GM12892 (cell line): ENCODE measurements around the gene MARCO.
"Not testable (repeated sequence)": the region's sequence is repeated elsewhere in the genome, so short reads cannot be mapped to it uniquely, and the experiment has no call there.

Source experiments
- DNase-seq: peaks from one replicate; pipeline ENCODE4 v3.0.0; 2011; ENCODE audit not compliant: insufficient read length
- FAIRE-seq: peaks from 2 replicates; lab custom pipeline; 2011; peaks lifted over from hg19 to GRCh38; lab: Jason Lieb, UNC
- POLR2A ChIP-seq: IDR thresholded peaks from 2 replicates; pipeline ENCODE4 v1.6.1; 2011; ENCODE audit warnings: low read depth, low read length, control low read depth
- POLR2AphosphoS5 ChIP-seq: IDR thresholded peaks from 2 replicates; pipeline ENCODE4 v1.6.1; 2011; ENCODE audit warnings: low read depth, low read length, control low read depth
- TAF1 ChIP-seq: IDR thresholded peaks from 2 replicates; pipeline ENCODE4 v1.6.1; 2011; ENCODE audit warnings: low read depth, mild to moderate bottlenecking, control low read depth, low read length, borderline replicate concordance

The MARCO gene

DNA sequence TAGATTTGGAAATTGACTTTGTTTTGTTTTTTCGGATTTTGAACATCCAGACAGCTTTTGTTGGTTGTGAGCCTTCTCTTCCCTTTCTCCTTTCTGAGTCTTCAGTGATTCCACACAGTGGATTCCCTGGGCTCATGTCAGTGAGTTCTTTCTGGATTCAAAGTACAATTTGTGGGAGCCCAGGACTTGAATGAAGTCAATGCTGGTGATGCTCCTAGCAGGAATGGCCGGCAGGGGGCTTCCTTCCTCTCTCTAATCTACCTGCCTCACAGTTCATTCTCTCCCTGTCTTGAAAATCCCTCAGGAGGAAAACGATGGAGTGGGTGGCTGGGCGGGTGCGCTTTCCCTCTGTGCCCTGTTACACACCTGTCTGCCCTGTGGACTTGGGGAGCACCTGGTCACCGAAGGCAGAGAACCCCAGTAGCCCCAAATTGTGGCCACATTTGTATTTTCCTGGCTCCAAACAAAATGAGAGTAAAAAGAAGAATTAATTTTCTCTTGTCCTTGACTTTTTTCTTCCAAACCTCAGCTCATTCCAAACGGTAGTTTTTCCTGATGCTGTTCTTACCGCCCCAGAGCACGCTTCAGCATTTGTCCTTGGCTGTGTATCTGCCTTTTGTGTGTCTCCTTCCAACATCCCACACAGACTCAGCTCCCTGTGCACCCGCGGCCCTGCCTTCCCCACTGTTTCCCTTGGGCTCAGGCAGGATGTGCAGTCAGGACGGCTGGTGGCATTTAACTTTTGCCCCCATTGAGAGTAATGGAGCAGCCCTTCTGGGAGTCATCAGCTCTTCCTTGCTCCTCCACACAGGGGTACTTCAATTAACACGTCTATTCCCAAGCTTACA lies 86.6 kb downstream of the MARCO start:
- DNase-seq, result no peak
- TF ChIP-seq TAF1 (no peak), POLR2A (no peak), POLR2AphosphoS5 (no peak)
- FAIRE-seq, result no peak

DNA sequence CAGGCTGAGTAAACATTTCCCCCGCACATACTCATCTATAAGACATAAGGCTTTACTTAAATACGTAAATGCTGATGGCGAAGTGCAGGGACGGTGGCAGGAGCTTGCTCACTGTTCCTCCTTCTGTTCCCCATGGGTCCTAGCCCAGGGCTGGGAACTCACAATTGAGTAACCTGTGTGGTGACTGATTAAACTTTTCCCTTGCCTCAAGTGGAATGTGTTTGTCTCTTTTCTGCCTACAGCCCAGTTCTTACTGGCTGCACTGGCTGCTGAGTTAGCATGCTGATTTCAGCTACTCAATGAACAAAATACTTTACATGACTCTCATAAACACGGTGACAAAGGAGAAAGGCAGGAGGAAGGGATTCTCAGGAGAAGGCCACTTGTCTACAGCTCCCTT lies 87.3 kb downstream of the MARCO start:
- no peak for FAIRE-seq
- TF ChIP-seq TAF1 (no peak), POLR2A (no peak), POLR2AphosphoS5 (no peak)
- DNase-seq, result no peak

- DNase-seq, FAIRE-seq: not testable (repeated sequence)
Observed at GRCh38 chr2:119037922-119038321, 95.9 kb downstream of the MARCO start.

- DNase-seq (no peak), FAIRE-seq (no peak)
- TF ChIP-seq POLR2A (no peak), POLR2AphosphoS5 (no peak), TAF1 (no peak)
Observed at GRCh38 chr2:119040730-119041129, 98.7 kb downstream of the MARCO start.
